GM18861 (cell line): ENCODE measurements around the gene FKBP1B.
"Not testable (repeated sequence)": the region's sequence is repeated elsewhere in the genome, so short reads cannot be mapped to it uniquely, and the experiment has no call there.

ENCODE experiments used
- ATAC-seq: cut with Tn5 transposase; IDR thresholded peaks from one replicate; pipeline ENCODE4 v1.9.1; 2021; ENCODE audit not compliant: unreplicated experiment

Gene FKBP1B

GRCh38 chr2:24058564-24059271 lies 9.2 kb downstream of the FKBP1B start:
- ATAC-seq, result no peak

GRCh38 chr2:24065341-24065740 lies 15.8 kb downstream of the FKBP1B start:
- ATAC-seq, result no peak

- ATAC-seq, result no peak
Measured at GRCh38 chr2:24072259-24072658, 22.7 kb downstream of the FKBP1B start.

- ATAC-seq, result no peak
Measured at GRCh38 chr2:24073816-24074215, 24.3 kb downstream of the FKBP1B start.

- no peak for ATAC-seq
Measured at GRCh38 chr2:24075259-24075658, 25.7 kb downstream of the FKBP1B start.

- ATAC-seq, result peak; percentile 95
Measured at GRCh38 chr2:24075915-24076848, 26.6 kb downstream of the FKBP1B start, which contains the start of gene SF3B6. SF3B6 (minus strand) TSS chr2:24076326; CDS start chr2:24076229, 97 bp downstream.

GRCh38 chr2:24076849-24077534 lies 27.5 kb downstream of the FKBP1B start:
- no peak for ATAC-seq

- ATAC-seq, result no peak
Measured at GRCh38 chr2:24077535-24077877, 28.0 kb downstream of the FKBP1B start.

- ATAC-seq, result no peak
Measured at GRCh38 chr2:24077879-24078278, 28.3 kb downstream of the FKBP1B start.

GRCh38 chr2:24080701-24081100 lies 31.2 kb downstream of the FKBP1B start:
- ATAC-seq, result no peak

- ATAC-seq, result no peak
Measured at GRCh38 chr2:24082787-24083566, 33.4 kb downstream of the FKBP1B start.

GRCh38 chr2:24083567-24084385 lies 34.2 kb downstream of the FKBP1B start:
- ATAC-seq, result peak; percentile 81

GRCh38 chr2:24084386-24085199 lies 35.1 kb downstream of the FKBP1B start, which contains the start of gene TP53I3:
TP53I3 (minus strand) TSS chr2:24084834; CDS start chr2:24084326, 508 bp downstream.
- peak; percentile 56 for ATAC-seq

GRCh38 chr2:24085200-24085489 lies 35.6 kb downstream of the FKBP1B start:
- no peak for ATAC-seq

- ATAC-seq, result no peak
Measured at GRCh38 chr2:24086241-24086640, 36.7 kb downstream of the FKBP1B start.

GRCh38 chr2:24087032-24087431 lies 37.5 kb downstream of the FKBP1B start:
- ATAC-seq, result no peak

GRCh38 chr2:24088821-24089359 lies 39.3 kb downstream of the FKBP1B start:
- ATAC-seq, result no peak

- not testable (repeated sequence) for ATAC-seq
Measured at GRCh38 chr2:24093270-24093669, 43.7 kb downstream of the FKBP1B start.

GRCh38 chr2:24095171-24095677 lies 45.7 kb downstream of the FKBP1B start:
- not testable (repeated sequence) for ATAC-seq
